PFSK-1 (cell line): ENCODE results near the gene ATP10D.

Experiments
- FOXP2 ChIP-seq: optimal IDR thresholded peaks from 2 replicates; pipeline ENCODE3; 2011; ENCODE audit warnings: borderline replicate concordance, control low read depth, inconsistent platforms; ENCODE audit not compliant: insufficient read depth; ENCODE audit errors: extremely low read length, extremely low read depth
- POLR2AphosphoS5 ChIP-seq: IDR thresholded peaks from 2 replicates; pipeline ENCODE4 v1.6.1; 2012; ENCODE audit warnings: low read depth, mild to moderate bottlenecking, control low read depth, low read length, moderate library complexity
- REST ChIP-seq, 2 experiments: IDR thresholded peaks; 2 replicates each; pipeline versions ENCODE4 v1.6.1 to v1.8.0; 2011 to 2012; ENCODE audit warnings: low read depth in 2 of 2, low read length in 2 of 2, control low read depth in 1 of 2, inconsistent platforms in 1 of 2, mild to moderate bottlenecking in 1 of 2, moderate library complexity in 1 of 2; ENCODE audit not compliant: insufficient read depth in 1 of 2
- SIN3A ChIP-seq: IDR thresholded peaks from 2 replicates; pipeline ENCODE4 v1.6.1; 2012; ENCODE audit warnings: mild to moderate bottlenecking, low read length, moderate library complexity, borderline replicate concordance; ENCODE audit not compliant: insufficient read depth
- TAF1 ChIP-seq: IDR thresholded peaks from 2 replicates; pipeline ENCODE4 v1.6.1; 2012; ENCODE audit warnings: low read length, control low read depth, borderline replicate concordance; ENCODE audit not compliant: insufficient read depth

GRCh38 chr4:47442980-47443379, 42.1 kb upstream of the ATP10D start:
- TF ChIP-seq POLR2AphosphoS5 (no peak), TAF1 (no peak), REST (IDR thresholded peaks at IDR 0.05; ENCODE audit: insufficient read depth in 1 of 2, low read depth in 2 of 2, low read length in 2 of 2) (no peak), SIN3A (no peak), FOXP2 (no peak)
